HepG2 (cell line): ENCODE results near the gene KIAA0930. TPM values are rescaled to one million over a fixed set of nuclear protein-coding genes. Genes with fewer than 3 reads are reported as not detected.

Source experiments
- ADNP ChIP-seq: sonication (generic); formaldehyde crosslinking; IDR thresholded peaks from 2 replicates; pipeline ENCODE4 v1.4.0; 2020; ENCODE audit warnings: missing genetic modification reagents
- AHR ChIP-seq: IDR thresholded peaks from 2 replicates; pipeline ENCODE4 v1.6.1; 2018; ENCODE audit warnings: missing genetic modification reagents, missing compliant biosample characterization
- GMEB1 ChIP-seq: sonication (generic); formaldehyde crosslinking; IDR thresholded peaks from 2 replicates; pipeline ENCODE4 v1.5.1; 2020; ENCODE audit warnings: missing genetic modification reagents, mild to moderate bottlenecking, borderline replicate concordance
- IRF2 ChIP-seq: IDR thresholded peaks from 2 replicates; pipeline ENCODE4 v1.6.1; 2018; ENCODE audit warnings: missing genetic modification reagents, missing compliant biosample characterization
- ISL2 ChIP-seq: sonication (generic); formaldehyde crosslinking; IDR thresholded peaks from 2 replicates; pipeline ENCODE4 v1.5.0; 2020; ENCODE audit warnings: missing genetic modification reagents
- KMT2A ChIP-seq: sonication (generic); formaldehyde crosslinking; IDR thresholded peaks from 2 replicates; pipeline ENCODE4 v1.4.0; 2020; ENCODE audit warnings: missing genetic modification reagents
- LBX2 ChIP-seq: sonication (generic); formaldehyde crosslinking; IDR thresholded peaks from 2 replicates; pipeline ENCODE4 v1.5.0; 2020; ENCODE audit warnings: missing genetic modification reagents, mild to moderate bottlenecking, borderline replicate concordance
- LCORL ChIP-seq, 2 experiments: fragments of 450-650 bp in 1 of 2; sonication (generic) in 1 of 2; formaldehyde crosslinking in 1 of 2; IDR thresholded peaks; 2 replicates each; pipeline versions ENCODE4 v1.5.0 to v1.6.1; 2017 to 2020; ENCODE audit warnings: antibody characterized with exemption in 1 of 2, missing genetic modification reagents in 1 of 2
- SOX6 ChIP-seq, 2 experiments: fragments of 450-650 bp in 1 of 2; sonication (generic) in 1 of 2; formaldehyde crosslinking in 1 of 2; IDR thresholded peaks; 2 replicates each; pipeline versions ENCODE4 v1.4.0 to v1.6.1; 2017 to 2020; ENCODE audit warnings: antibody characterized with exemption in 1 of 2, mild to moderate bottlenecking in 1 of 2, missing genetic modification reagents in 1 of 2
- TAF1 ChIP-seq: sonication (generic); formaldehyde crosslinking; IDR thresholded peaks from 2 replicates; pipeline ENCODE4 v1.4.0; 2020; ENCODE audit warnings: missing genetic modification reagents
- ZBTB49 ChIP-seq: sonication (generic); formaldehyde crosslinking; IDR thresholded peaks from 2 replicates; pipeline ENCODE4 v1.4.0; 2020; ENCODE audit warnings: missing genetic modification reagents, borderline replicate concordance
- ZBTB7B ChIP-seq: sonication (generic); formaldehyde crosslinking; IDR thresholded peaks from 2 replicates; pipeline ENCODE4 v1.4.0; 2020; ENCODE audit warnings: missing genetic modification reagents
- ZMYM3 ChIP-seq: sonication (generic); formaldehyde crosslinking; IDR thresholded peaks from 2 replicates; pipeline ENCODE4 v1.5.1; 2020; ENCODE audit warnings: mild to moderate bottlenecking, missing genetic modification reagents
- ZNF343 ChIP-seq: sonication (generic); formaldehyde crosslinking; IDR thresholded peaks from 2 replicates; pipeline ENCODE4 v1.4.0; 2020; ENCODE audit warnings: mild to moderate bottlenecking, missing genetic modification reagents
- ZNF567 ChIP-seq: sonication (generic); formaldehyde crosslinking; IDR thresholded peaks from 2 replicates; pipeline ENCODE4 v1.8.1; 2023; ENCODE audit warnings: mild to moderate bottlenecking, missing genetic modification reagents, borderline replicate concordance
- ZNF598 ChIP-seq: sonication (generic); formaldehyde crosslinking; IDR thresholded peaks from 2 replicates; pipeline ENCODE4 v1.5.1; 2020; ENCODE audit warnings: mild to moderate bottlenecking, missing genetic modification reagents, borderline replicate concordance
- ZNF644 ChIP-seq: IDR thresholded peaks from 2 replicates; pipeline ENCODE4 v1.6.1; 2016; ENCODE audit warnings: low read depth
- ZNF777 ChIP-seq: sonication (generic); formaldehyde crosslinking; IDR thresholded peaks from 2 replicates; pipeline ENCODE4 v1.4.0; 2020; ENCODE audit warnings: missing genetic modification reagents
- ZSCAN21 ChIP-seq: sonication (generic); formaldehyde crosslinking; IDR thresholded peaks from 2 replicates; pipeline ENCODE4 v1.8.0; 2022; ENCODE audit warnings: mild to moderate bottlenecking, missing genetic modification reagents, moderate library complexity, borderline replicate concordance
- ZSCAN9 ChIP-seq: IDR thresholded peaks from 2 replicates; pipeline ENCODE4 v1.6.1; 2016; ENCODE audit warnings: borderline replicate concordance
- polyA plus RNA-seq, 8 experiments: library from polyadenylated mRNA; depleted of rRNA in 3 of 8; stranded (reverse) in 7 of 8; unstranded in 1 of 8; fragments of >200 nt; fragmentation: Illumina TruSeq in 4 of 8; extraction: Trizol in 4 of 8; gene quantifications; 2 replicates each; pipeline versions ENCODE4 v1.2.1 to v1.2.3, GENCODE V29; 2011 to 2016; ENCODE audit warnings: low read depth in 4 of 8, missing spikeins in 1 of 8, mixed read lengths in 1 of 8; ENCODE audit not compliant: insufficient read depth in 1 of 8
- total RNA-seq, 5 experiments: library from RNA; depleted of rRNA; stranded (reverse); fragments of >200 nt; fragmentation: Illumina TruSeq; extraction: Trizol; gene quantifications; 2 replicates each; pipeline ENCODE4 v1.2.3, GENCODE V29; 2016; ENCODE audit warnings: low read depth in 1 of 5
- TF ChIP-seq, protein P1 (sequence below): sonication (generic); formaldehyde crosslinking; IDR thresholded peaks from 2 replicates; pipeline ENCODE4 v1.8.0; 2022; ENCODE audit warnings: missing genetic modification reagents, mild to moderate bottlenecking, moderate library complexity, borderline replicate concordance

KIAA0930 gene
- total and polyA plus RNA-seq, 2 of the 13 experiments (the other 11 are each of a cell fraction or from before 2014, with no cell fraction given) = 27.0 to 38.2 TPM

DNA sequence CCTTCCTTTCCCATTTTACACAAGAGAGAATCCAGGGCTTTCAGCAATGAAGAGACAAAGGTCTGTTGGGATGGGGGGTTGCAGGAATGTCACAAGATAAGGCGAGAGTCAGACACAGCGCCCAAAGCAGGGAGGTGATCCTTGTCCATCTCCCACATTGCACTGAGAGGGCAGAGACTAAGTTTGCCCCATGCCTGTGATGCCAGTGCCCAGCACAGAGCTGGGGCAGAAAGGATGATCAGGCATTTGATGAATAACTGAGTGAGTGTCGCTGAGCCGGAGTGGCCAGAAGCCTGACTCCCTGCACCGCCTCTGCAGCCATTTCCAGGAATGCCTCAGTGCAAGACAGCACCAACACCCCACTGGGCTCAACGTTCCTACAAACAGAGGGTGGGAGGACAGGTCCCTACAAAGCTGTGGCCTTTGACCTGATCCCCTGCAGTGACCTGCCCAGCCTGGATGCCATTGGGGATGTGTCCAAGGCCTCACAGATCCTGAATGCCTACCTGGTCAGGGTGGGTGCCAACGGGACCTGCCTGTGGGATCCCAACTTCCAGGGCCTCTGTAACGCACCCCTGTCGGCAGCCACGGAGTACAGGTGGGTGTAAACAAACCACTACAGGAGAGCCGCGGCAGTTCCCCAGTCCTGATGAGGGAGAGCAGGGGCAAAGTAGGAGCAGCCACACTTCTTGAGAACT, 46.3 kb upstream of the KIAA0930 start (continued):
- TF ChIP-seq ZBTB49 = no peak
- no peak for TF ChIP-seq ISL2 (CRISPR knock-in tag)
- peak; percentile 27; the same call in 1 of the 2 replicates for TF ChIP-seq AHR (CRISPR knock-in tag)
- TF ChIP-seq ZBTB7B (CRISPR knock-in tag) = peak; percentile 35; the same call in 1 of the 2 replicates
- TF ChIP-seq GMEB1 (CRISPR knock-in tag) = 0 out of 2 replicates have a peak, but pooled peaks have one; percentile 27
- TF ChIP-seq KMT2A (CRISPR knock-in tag) = 0 out of 2 replicates have a peak, but pooled peaks have one; percentile 43
- TF ChIP-seq ZSCAN9 (CRISPR knock-in tag) = 0 out of 2 replicates have a peak, but pooled peaks have one; percentile 17
- peak; percentile 40 for TF ChIP-seq ZMYM3 (CRISPR knock-in tag)
- TF ChIP-seq, protein P1, sequence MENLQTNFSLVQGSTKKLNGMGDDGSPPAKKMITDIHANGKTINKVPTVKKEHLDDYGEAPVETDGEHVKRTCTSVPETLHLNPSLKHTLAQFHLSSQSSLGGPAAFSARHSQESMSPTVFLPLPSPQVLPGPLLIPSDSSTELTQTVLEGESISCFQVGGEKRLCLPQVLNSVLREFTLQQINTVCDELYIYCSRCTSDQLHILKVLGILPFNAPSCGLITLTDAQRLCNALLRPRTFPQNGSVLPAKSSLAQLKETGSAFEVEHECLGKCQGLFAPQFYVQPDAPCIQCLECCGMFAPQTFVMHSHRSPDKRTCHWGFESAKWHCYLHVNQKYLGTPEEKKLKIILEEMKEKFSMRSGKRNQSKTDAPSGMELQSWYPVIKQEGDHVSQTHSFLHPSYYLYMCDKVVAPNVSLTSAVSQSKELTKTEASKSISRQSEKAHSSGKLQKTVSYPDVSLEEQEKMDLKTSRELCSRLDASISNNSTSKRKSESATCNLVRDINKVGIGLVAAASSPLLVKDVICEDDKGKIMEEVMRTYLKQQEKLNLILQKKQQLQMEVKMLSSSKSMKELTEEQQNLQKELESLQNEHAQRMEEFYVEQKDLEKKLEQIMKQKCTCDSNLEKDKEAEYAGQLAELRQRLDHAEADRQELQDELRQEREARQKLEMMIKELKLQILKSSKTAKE (CRISPR knock-in tag) = 0 out of 2 replicates have a peak, but pooled peaks have one; percentile 40
- TF ChIP-seq LCORL (IDR thresholded peaks at IDR 0.05) = no peak
- peak; percentile 58 for TF ChIP-seq LCORL (CRISPR knock-in tag; IDR thresholded peaks at IDR 0.05)
- 0 out of 2 replicates have a peak, but pooled peaks have one; percentile 27 for TF ChIP-seq ZSCAN21 (CRISPR knock-in tag)
- TF ChIP-seq ZNF343 (CRISPR knock-in tag) = peak; percentile 76; the same call in 1 of the 2 replicates
- no peak for TF ChIP-seq ZNF567 (CRISPR knock-in tag)
- 0 out of 2 replicates have a peak, but pooled peaks have one; percentile 20 for TF ChIP-seq ADNP (CRISPR knock-in tag)
- peak; percentile 41; the same call in 1 of the 2 replicates for TF ChIP-seq TAF1 (CRISPR knock-in tag)
- no peak for TF ChIP-seq ZNF777 (CRISPR knock-in tag)
- peak; percentile 61; the same call in 1 of the 2 replicates for TF ChIP-seq LBX2 (CRISPR knock-in tag)
- TF ChIP-seq SOX6 (IDR thresholded peaks at IDR 0.05) = no peak
- TF ChIP-seq SOX6 (CRISPR knock-in tag; IDR thresholded peaks at IDR 0.05) = peak; percentile 68
- TF ChIP-seq ZNF644 (CRISPR knock-in tag) = 0 out of 2 replicates have a peak, but pooled peaks have one; percentile 16
- 0 out of 2 replicates have a peak, but pooled peaks have one; percentile 13 for TF ChIP-seq IRF2 (CRISPR knock-in tag)
- peak; percentile 42; the same call in 1 of the 2 replicates for TF ChIP-seq ZNF598 (CRISPR knock-in tag)
